Adrenal gland (tissue), 5 donors: ENCODE data around the gene RHEX.

Source experiments
- POLR2A ChIP-seq, 2 donors: fragments of 450-650 bp; IDR thresholded peaks; one replicate each; pipeline ENCODE4 v1.6.1; 2017; ENCODE audit warnings: antibody characterized with exemption in 2 of 2, mild to moderate bottlenecking in 2 of 2, moderate library complexity in 1 of 2
- TF ChIP-seq, protein P1 (sequence below), 6 experiments: fragments of 450-650 bp in 4 of 6; fragments of 200-600 bp in 2 of 6; sonication (generic) in 1 of 6; IDR thresholded peaks; 1 replicate in 5 of 6; 2 replicates in 1 of 6; pipeline versions ENCODE4 v1.5.1 to v1.8.0; 2016 to 2021; ENCODE audit warnings: antibody characterized with exemption in 6 of 6, mild to moderate bottlenecking in 2 of 6, moderate library complexity in 1 of 6
- donor health status: DM: no; HTN: no; CAD: no.

GRCh38 chr1:206089341-206089740, 36.4 kb downstream of the RHEX start:
- TF ChIP-seq, protein P1, sequence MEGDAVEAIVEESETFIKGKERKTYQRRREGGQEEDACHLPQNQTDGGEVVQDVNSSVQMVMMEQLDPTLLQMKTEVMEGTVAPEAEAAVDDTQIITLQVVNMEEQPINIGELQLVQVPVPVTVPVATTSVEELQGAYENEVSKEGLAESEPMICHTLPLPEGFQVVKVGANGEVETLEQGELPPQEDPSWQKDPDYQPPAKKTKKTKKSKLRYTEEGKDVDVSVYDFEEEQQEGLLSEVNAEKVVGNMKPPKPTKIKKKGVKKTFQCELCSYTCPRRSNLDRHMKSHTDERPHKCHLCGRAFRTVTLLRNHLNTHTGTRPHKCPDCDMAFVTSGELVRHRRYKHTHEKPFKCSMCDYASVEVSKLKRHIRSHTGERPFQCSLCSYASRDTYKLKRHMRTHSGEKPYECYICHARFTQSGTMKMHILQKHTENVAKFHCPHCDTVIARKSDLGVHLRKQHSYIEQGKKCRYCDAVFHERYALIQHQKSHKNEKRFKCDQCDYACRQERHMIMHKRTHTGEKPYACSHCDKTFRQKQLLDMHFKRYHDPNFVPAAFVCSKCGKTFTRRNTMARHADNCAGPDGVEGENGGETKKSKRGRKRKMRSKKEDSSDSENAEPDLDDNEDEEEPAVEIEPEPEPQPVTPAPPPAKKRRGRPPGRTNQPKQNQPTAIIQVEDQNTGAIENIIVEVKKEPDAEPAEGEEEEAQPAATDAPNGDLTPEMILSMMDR (IDR thresholded peaks at IDR 0.05): no peak
- TF ChIP-seq POLR2A (IDR thresholded peaks at IDR 0.05): no peak
